GM18498 (cell line): ENCODE data around the gene RHEB.
"Not testable (repeated sequence)": the region's sequence is repeated elsewhere in the genome, so short reads cannot be mapped to it uniquely, and the experiment has no call there.

Experiments used
- ATAC-seq: cut with Tn5 transposase; IDR thresholded peaks from one replicate; pipeline ENCODE4 v1.9.1; 2021; ENCODE audit warnings: mild to moderate bottlenecking, moderate library complexity; ENCODE audit not compliant: unreplicated experiment

The RHEB gene

DNA sequence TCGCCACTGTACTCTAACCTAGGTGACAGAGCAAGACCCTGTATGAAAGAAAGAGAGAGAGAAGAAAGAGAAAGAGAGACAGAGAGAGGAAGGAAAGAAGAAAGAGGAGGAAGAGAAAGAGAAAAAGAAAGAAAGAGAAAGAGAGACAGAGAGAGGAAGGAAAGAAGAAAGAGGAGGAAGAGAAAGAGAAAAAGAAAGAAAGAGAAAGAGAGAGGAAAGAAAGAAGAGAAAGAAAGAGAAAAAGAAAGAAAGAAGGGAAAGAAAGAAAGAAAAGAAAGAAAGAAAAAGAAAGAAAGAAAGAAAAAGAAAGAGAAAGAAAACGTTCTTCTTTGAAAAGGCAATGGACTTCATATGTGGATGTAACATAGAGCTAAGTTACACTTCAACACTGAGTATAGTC, 16.5 kb upstream of the RHEB start:
- not testable (repeated sequence) for ATAC-seq

DNA sequence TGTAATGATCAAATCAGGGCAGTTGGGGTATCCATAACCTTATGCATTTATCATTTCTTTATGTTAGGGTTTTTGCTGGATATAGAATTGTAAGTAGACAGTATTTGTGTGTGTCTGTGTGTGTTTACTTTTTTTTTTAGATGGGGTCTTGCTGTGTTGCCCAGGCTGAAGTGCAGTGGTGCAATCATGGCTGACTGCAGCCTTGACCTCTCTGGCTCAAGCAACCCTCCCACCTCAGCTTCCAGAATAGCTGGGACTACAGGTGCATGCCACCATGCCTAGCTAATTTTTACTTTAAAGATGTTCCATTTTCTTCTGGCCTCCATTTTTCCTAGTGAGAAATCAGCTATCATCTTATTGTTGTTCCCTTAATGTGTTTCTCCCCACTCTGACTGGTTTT, 10.1 kb upstream of the RHEB start:
- no peak for ATAC-seq

DNA sequence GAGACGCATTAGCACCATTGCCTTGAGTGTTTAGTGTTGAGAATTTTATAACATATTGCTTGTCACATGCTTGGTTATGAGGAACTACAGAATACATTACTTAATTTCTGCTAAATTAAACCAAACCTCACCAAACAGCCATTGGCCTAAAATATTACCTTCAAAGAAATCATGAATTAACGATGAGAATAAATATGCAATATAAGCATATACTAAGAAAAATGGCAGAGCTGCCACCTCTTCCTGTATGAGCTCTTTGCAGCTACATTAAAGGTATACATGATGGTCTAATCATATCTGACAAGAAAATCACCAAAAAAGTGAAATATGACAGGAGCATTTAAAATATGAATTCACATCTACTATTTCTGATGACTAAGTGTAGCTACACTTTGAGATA, 5.2 kb upstream of the RHEB start:
- ATAC-seq = no peak

DNA sequence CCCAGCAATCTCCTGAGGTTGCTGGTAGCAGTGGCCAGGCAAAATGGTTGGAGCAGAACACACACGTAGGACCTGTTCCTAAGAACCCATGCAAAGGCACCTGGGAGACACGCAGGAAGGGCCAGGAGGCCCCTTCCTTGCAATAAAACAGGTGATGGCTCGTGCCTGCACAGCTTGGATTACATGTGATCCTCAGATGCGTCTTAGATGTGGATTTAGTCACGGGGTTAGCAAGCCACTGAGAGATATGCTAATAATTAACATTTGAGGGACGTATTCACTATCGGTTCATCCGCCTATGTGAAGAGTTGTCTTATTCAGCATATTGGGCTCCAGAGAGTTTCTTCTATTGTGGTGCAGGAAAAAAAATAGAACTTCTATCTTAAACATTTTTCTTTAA, 4.6 kb upstream of the RHEB start:
- no peak for ATAC-seq

DNA sequence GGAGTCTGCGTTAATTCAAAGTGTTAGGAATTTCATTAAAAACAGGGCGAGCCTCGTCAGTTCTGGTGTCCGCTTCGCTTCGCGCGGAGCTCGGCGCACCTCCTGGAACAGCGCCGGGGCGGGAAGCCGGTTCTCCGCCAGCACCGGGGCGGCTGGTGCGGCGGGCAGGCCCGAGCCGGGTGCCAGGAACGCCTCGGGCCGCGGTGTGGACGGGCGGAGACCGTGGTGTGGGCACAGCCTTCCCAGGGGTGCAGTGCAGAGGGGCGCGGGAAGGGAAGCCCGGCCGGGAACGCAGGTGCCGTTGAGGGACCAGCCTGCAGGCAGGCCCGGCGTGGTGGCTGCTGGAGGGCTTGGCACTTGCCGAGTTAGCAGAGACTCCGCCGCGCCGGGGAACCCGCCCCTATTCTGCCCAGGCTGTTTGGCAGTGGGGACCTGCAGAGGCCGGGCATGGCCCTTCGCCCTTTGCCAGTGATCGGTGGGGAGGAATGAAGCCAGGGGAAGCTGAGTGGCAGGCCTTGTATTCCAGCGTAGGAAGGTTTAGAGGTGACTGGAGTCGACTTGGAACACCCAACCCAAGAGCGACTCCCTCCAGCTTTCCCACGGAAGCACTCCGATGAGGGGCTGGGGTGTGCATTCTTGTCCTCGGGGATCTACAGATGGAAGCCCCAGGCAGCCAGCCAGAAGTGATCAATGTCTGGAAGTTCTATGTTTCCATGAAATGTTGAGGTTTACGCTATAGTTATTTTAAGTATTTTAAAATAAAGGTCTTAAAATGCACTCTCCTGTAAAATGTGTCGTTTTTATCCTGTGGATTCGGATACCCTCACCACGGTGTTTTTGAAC, 945 bp upstream of the RHEB start:
- peak; percentile 2 for ATAC-seq

DNA sequence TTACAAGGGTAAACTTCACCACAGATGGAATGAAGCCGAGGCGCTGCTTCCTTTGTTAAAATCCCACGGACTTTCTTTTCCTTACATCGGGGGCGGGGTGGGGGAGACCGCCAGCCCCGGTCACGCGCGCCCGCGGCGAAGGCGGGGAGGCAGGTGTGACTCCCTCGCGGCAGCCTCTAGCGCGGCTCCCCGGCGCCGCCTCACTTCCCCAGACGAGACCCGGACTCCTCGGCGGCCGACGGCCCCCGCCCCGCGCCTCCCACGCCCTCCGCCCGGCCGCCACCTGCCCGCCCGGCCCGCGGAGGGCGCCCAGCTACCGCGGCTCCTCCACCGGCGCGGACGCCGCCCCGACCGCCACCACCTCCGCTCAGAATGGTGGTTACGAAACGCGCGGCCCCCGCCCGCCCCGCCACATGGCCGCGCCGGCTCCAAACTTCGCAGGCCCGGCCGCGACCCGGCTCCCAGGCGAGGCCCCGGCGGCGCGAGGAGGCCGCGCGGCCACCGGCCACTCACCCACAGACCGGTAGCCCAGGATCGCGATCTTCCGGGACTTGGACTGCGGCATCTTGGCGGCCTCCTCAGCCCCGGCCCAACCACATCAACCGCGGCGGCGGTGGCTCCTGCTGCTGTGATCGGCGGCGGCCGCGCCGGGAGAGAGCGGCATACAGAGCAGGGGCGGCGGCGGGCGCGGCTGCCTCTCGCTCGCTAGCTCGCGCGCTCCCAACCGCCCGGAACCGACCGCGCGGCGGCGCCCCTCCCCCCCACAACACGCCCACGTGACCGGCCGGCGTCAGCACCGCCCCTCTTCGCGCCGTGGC, 539 bp downstream of the RHEB start:
- peak; percentile 56 for ATAC-seq

DNA sequence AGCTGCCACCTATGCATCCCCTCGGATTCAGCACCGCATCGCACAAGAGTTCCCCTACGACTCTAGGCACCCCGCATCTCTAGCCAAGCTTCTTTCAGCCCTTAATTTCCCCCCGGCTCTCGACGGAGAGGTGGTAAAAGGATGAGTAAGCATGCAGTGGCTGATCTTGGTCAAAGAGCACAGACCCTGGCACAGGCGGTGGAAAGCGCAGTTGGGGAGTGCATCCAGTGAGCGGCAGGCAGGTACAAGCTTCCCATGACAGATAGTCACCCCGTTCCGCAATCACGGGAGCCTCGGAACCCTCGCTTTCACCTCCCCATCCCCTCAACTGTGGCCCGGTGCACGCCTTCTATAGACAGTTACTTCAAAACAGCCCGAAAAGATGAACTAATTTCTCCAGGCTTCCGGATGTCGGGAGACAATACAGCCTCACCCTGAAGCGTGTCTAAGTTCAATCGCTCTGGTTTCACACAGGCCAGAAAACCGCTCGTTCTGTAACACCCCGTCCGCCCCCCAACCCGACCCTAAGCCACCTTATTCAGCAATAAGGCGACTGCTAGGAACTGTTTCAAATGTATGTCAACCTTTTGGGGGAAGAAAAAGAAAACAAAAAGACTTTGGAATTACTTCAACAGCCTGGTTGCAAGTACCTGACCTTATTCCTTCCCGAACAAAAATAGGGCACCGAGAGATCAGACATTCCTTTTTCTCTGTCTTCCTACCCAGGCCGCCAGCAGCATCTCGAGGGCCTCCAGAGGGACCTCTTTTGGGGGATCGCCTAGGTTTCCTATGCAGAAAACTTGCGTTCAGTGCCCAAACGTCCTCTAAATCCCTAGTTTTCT, 1.4 kb downstream of the RHEB start:
- no peak for ATAC-seq

DNA sequence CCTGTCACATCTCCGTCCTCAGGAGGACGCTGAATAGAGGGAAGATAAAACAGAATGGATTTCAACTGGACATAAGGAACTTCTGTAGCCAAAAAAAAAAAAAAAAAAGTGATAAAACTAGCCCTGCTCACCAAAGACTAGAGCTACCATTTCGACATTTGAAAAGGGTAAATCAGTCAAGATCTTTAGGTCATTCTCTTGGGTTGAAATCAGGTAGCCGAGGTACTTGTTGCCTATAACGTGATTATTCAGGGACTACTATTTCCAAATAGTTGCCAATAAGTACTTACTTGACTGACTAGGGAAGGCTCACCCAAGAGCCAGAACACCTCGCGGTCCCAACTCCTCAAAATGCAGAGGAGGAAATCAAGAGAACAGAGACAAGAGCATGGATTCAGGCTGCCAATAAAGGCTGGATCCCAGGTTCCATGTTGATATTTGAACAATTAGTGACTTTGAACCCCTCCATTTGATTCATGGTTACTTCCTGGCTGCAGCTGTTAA, 2.0 kb downstream of the RHEB start:
- ATAC-seq = no peak

DNA sequence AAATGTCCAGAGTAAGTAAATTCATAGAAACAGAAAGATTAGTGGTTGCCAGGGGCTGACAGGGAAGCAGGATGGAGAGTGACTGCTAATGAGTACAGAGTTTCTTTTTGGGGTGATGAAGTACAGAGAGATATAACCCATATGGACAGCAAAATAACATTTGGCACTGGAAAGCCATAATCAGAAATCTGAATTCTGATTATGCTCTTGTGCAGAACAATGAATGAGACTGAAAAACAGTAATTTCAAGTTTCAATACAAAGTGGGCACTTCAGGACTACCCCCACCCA, 4.5 kb downstream of the RHEB start:
- ATAC-seq = no peak

DNA sequence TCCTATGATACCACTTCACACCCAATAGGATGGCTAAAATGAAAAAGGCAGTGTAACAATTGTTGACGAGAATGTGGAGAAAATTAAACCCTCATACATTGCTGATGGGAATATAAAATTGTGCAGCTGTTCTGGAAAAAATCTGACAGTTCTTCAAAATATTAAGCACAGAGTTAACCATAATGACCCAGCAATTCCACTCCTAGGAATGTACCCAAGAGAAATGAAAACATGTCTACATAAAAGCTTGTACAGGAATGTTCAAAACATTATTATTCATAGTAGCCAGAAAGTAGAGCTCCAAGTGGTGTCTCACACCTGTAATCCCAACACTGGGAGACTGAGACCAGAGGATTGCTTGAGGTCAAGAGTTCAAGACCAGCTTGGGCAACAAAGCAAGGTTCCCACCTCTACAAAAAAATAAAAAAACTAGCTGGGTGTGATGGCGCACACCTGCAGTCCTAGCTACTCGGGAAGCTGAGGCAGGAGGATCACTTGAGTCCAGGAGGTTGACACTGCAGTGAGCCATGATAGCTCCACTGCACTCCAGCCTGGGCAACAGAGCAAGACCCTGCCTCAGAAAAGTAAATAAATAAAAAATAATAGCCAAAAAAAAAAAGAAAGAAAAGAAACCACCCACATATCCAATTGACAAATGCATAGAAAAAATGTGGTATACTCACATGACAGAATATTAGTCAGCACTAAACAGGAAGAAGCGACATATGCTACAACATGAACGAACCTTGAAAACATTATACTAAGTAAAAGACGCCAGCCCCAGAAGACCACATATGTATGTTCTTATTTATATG, 5.0 kb downstream of the RHEB start:
- no peak for ATAC-seq

DNA sequence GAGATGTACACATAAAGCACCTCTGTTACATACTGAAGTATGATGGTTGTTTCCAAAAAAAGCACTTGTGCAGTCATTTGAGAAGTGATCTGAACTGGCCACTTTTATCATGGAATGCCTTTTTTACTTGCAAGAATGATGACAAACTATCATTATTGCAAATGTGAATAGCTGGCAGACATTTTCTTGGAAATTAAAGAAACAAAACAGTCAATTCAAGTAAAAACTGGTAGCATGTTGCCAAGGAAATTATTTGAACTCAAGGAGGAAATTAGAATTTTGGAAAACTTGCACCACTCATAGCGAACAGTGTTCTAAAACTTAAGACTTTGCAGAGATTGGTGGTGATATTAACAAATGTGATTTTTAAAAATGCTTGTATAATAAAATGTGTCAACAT, 6.6 kb downstream of the RHEB start:
- no peak for ATAC-seq

DNA sequence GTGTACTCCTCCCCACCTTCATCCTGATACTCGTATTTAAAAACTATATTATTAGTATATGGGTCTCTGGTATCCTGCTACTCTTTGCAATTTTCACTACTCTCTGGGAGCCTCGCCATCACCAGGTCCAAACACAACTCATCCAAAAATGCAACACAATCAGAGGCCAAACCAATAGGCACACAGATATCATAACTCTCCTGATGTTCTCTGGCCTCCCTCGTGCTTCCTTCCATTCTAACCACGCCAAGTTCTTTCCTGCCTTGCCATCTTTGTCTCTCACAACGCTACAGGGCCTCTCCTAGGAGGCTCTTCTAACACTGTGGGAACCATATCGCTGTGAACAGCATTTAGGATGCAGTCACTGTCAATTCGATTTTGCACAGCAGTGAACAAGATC, 7.3 kb downstream of the RHEB start:
- no peak for ATAC-seq

DNA sequence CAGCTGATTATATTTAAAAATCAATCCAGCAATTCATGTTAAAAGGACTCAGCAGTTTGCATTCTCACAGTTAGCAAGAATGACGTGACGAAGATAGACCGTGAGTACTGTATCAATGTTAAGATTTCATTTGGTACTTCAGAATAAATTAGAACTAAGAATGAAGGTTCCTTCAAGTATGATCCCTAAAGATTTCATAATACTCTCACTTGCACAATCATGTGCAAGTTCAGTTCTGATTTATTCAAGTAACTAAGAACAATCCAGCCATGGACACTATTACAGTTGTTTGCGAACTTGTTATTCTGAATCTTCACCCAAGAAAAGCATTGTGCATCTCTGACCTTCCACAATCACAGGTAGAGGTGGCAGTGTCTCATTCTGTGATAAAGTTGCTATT, 7.7 kb downstream of the RHEB start:
- ATAC-seq = no peak

DNA sequence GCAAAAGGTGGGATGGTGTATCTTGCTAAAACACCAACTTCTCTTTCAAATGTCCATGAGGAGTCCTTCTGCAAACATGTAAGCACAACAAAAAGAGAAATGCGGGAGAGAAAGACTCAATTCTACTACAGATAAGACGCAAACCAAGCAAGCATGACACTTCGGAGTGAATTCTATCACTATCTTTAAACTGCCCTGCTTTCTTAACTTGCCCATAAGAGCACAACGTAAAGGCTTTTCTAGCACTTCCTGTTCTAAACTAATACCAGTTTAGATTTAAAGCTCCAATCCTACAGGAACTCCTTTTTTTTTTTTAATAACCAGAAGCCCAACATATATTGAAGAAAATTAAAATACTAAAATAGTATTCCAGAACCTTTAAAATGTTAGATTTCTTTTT, 8.4 kb downstream of the RHEB start:
- no peak for ATAC-seq

DNA sequence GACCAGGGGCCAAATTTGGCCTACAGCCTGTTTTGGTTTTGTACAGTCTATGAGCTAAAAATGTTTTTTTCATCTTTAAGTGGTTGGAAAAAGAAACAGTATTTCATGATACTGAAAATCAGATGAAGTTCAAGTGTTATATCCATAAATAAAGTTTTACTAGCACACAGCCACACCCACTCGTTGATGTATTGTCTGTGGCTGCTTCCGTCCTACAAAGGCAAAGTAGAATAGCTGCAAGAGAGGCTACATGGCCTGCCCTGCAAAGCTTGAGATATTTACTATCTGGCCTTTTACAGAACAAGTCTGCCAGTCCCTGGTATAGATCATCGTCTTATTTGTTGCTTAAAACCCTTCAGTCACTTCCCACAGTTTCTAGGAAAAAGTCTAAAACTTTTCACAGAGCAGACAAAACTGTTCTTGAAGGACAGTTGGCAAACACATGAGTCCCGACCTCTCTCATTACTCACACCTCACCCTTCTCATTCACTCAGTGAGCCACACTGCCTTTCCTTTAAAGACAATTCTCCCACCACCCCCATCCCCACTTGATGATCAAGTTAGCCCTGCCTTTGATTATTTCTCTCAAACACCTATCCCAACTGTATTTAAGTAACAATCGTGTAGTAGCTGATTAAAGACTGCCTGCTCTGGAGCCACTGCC, 9.9 kb downstream of the RHEB start:
- no peak for ATAC-seq

DNA sequence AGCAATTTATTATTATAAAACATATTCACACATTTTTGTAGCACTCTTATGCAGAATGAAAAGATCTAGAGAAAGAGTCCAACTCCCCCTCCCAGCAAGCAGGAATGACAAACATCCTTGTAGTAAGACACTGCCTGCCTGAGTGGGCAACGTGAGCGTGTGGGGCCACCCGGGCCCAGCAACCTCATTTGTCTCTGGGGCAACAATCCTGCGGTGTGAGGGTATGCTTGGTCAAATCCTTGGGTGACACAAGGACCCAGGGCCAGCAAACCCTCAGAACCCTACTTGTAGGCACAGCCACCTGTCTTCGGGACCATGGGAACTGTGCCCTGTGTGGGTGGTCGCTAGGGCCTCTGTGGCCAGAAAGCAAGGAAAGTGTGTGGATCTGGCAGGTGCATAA, 10.7 kb downstream of the RHEB start:
- no peak for ATAC-seq

DNA sequence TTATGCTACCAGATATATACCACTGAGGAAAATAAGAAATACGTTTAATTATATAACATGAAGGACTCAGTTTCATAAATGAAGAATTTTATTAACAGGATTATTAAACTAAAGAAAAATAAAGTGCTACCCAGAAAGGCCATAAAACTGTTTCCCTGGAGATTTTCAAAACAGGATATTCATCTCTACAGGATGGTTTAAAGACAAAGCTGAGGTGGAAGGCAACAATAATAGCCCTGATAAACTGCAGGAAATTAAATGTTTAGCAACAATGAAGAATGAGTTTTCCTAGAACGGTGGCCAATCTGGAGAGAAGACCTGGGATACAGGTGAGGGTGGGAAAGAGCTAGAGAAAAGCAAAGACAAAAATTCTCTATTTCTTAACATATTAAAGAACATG, 11.9 kb downstream of the RHEB start:
- no peak for ATAC-seq

DNA sequence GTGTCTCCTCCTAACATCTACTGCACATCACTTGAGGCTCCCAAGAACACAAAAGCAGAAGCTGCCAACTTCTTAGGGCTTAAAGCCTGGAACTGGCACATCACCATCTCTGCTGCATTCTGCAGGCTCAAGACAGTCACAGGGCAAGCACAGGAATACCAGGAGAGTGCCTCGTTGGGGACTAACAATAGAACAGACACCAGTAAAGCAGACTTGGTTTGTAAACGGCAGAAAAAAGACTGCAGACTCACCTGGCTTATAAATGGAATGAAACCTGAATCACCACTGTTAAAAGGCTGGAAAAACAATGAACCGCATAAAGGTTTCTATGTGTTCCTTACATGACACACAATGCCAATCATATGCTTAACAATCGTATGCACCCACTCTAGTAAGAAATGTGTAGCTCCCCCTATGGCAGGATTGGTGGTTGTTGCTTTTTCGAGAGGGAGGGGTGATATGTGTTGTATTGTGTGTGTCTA, 12.8 kb downstream of the RHEB start:
- no peak for ATAC-seq

DNA sequence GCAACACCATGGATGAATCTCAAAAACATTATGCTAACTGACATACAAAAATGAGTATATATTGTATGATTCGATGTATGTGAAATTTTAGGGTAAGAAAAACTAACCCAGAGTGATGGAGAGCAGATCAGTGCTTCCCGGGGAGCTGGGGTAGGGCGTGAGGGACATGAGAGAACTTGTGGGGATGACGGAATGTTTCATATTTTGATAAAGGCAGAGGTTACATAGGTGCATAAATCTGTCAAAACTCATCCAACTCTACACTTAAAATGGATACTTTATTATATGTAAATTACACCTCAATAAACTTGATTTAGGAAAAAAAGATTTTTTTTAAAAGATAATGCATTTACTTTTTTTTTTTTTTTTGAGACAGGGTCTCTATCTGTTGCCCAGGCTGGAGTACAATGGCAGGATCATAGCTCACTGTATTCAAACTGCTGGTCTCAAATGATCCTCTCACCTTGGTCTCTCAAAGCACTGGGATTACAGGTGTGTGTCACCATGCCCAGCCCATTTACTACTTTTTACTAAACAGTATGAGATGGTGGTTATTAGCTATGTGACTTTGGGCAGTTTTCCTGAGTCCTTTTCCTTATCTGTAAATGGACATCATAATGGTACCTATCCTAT, 13.7 kb downstream of the RHEB start:
- ATAC-seq = no peak
